ENCODE data around the gene WDR72. TPM values are rescaled to one million over a fixed set of nuclear protein-coding genes. Genes with fewer than 3 reads are reported as not detected.

Gene WDR72
- total and polyA plus RNA-seq, 2 of the 8 experiments (the other 6 are each of a cell fraction or from before 2014, with no cell fraction given) = 1.2 to 1.9 TPM

- TF ChIP-seq CHD7 (IDR thresholded peaks at IDR 0.05; ENCODE audit: insufficient replicate concordance, low read length) (no peak), ATF3 (IDR thresholded peaks at IDR 0.05; ENCODE audit: insufficient read depth, low read depth, low read length) (no peak), TAF1 (IDR thresholded peaks at IDR 0.05; ENCODE audit: low read depth, low read length) (no peak), EZH2 (IDR thresholded peaks at IDR 0.05; ENCODE audit: low read depth, low read length, severe bottlenecking) (no peak), SUZ12 (IDR thresholded peaks at IDR 0.05; ENCODE audit: low read length) (no peak), TEAD4 (IDR thresholded peaks at IDR 0.05; ENCODE audit: low read depth, low read length) (no peak), ATF2 (IDR thresholded peaks at IDR 0.05; ENCODE audit: low read length) (no peak), EGR1 (IDR thresholded peaks at IDR 0.05; ENCODE audit: borderline replicate concordance, low read depth, low read length) (no peak), BRCA1 (IDR thresholded peaks at IDR 0.05; ENCODE audit: low read depth, low read length) (no peak), RXRA (IDR thresholded peaks at IDR 0.05; ENCODE audit: insufficient read depth, low read depth, low read length) (no peak)
Observed at GRCh38 chr15:53535886-53536285, 223.6 kb downstream of the WDR72 start (continued).
